Epithelial cell of proximal tubule (primary cell): ENCODE measurements around the gene LLGL2. TPM values are rescaled to one million over a fixed set of nuclear protein-coding genes. Genes with fewer than 3 reads are reported as not detected.
"Not testable (repeated sequence)": the region's sequence is repeated elsewhere in the genome, so short reads cannot be mapped to it uniquely, and the experiment has no call there.

Source experiments
- DNase-seq: peaks from one replicate; pipeline ENCODE4 v3.0.0-alpha.2; 2011; ENCODE audit warnings: low read depth
- H3K4me3 ChIP-seq: 2 replicates; pipeline ENCODE4 v1.5.1; 2011; ENCODE audit warnings: low read depth, mild to moderate bottlenecking, low read length
- CTCF ChIP-seq: conservative IDR thresholded peaks from 2 replicates; pipeline ENCODE4 v1.5.1; 2012; ENCODE audit warnings: low read depth, mild to moderate bottlenecking, low read length
- total RNA-seq: library from RNA; depleted of rRNA; stranded (reverse); fragments of >200 nt; gene quantifications from 2 replicates; pipeline ENCODE4 v1.2.3, GENCODE V29; 2015

LLGL2 gene
- total RNA-seq = 37.0 and 64.7 TPM in 2 replicates

- DNase-seq = no peak
- H3K4me3 ChIP-seq = peak within 1 kb of the TSS; percentile 80
- peak; percentile 30 for TF ChIP-seq CTCF
Observed at GRCh38 chr17:75524970-75525805, at the start of gene LLGL2. TSS of gene LLGL2 (plus strand) at chr17:75525697. CDS start at chr17:75543427, 17,730 bp downstream.

GRCh38 chr17:75475851-75476250 is 49.6 kb upstream of the LLGL2 start:
- TF ChIP-seq CTCF = no peak

GRCh38 chr17:75476271-75476671 is 49.2 kb upstream of the LLGL2 start:
- TF ChIP-seq CTCF = no peak
- H3K4me3 ChIP-seq = no peak overlapping the region
- DNase-seq = no peak

More at GRCh38 chr17:75475851-75476250, 49.6 kb upstream of the LLGL2 start:
- no peak overlapping the region for H3K4me3 ChIP-seq
- DNase-seq = no peak

- no peak for DNase-seq
- no peak for TF ChIP-seq CTCF
- H3K4me3 ChIP-seq = no peak overlapping the region
Observed at GRCh38 chr17:75476752-75477489, 48.6 kb upstream of the LLGL2 start.

GRCh38 chr17:75477490-75477862 is 48.0 kb upstream of the LLGL2 start:
- H3K4me3 ChIP-seq, DNase-seq: not testable (repeated sequence)

- no peak for DNase-seq
- no peak overlapping the region for H3K4me3 ChIP-seq
- no peak for TF ChIP-seq CTCF
Observed at GRCh38 chr17:75478508-75478907, 47.0 kb upstream of the LLGL2 start.

- TF ChIP-seq CTCF = no peak
- no peak overlapping the region for H3K4me3 ChIP-seq
- no peak for DNase-seq
Observed at GRCh38 chr17:75480281-75480680, 45.2 kb upstream of the LLGL2 start.
